GM21447 (cell line): ENCODE data around the gene NUMBL.
"Not testable (repeated sequence)": the region's sequence is repeated elsewhere in the genome, so short reads cannot be mapped to it uniquely, and the experiment has no call there.

Source experiments
- ATAC-seq: cut with Tn5 transposase; IDR thresholded peaks from one replicate; pipeline ENCODE4 v1.9.1; 2021; ENCODE audit not compliant: unreplicated experiment

The NUMBL gene

GRCh38 chr19:40667602-40668001, 22.8 kb downstream of the NUMBL start:
- no peak for ATAC-seq

GRCh38 chr19:40666803-40667438, 23.5 kb downstream of the NUMBL start:
- ATAC-seq = no peak

- no peak for ATAC-seq
These were observed 26.5 kb downstream of the NUMBL start for GRCh38 chr19:40663695-40664692.

GRCh38 chr19:40662925-40663694, 27.3 kb downstream of the NUMBL start:
- ATAC-seq = peak; percentile 73

- ATAC-seq = no peak
These were observed 28.8 kb downstream of the NUMBL start for GRCh38 chr19:40661616-40662015.

- ATAC-seq = no peak
These were observed 30.9 kb downstream of the NUMBL start for GRCh38 chr19:40659566-40659965.

- no peak for ATAC-seq
These were observed 31.3 kb downstream of the NUMBL start for GRCh38 chr19:40659116-40659515.

- no peak for ATAC-seq
These were observed 32.4 kb downstream of the NUMBL start for GRCh38 chr19:40658031-40658430.

- ATAC-seq = not testable (repeated sequence)
These were observed 34.8 kb downstream of the NUMBL start for GRCh38 chr19:40655684-40656083.

- not testable (repeated sequence) for ATAC-seq
These were observed 38.1 kb downstream of the NUMBL start for GRCh38 chr19:40652303-40652702.

- no peak for ATAC-seq
These were observed 39.6 kb downstream of the NUMBL start for GRCh38 chr19:40650749-40651305.

GRCh38 chr19:40649903-40650675, 40.4 kb downstream of the NUMBL start:
- not testable (repeated sequence) for ATAC-seq

GRCh38 chr19:40646743-40647254, 43.7 kb downstream of the NUMBL start:
- no peak for ATAC-seq

GRCh38 chr19:40642757-40643305, 47.6 kb downstream of the NUMBL start:
- ATAC-seq = no peak

- ATAC-seq = no peak
These were observed 48.3 kb downstream of the NUMBL start for GRCh38 chr19:40642051-40642706.

- no peak for ATAC-seq
These were observed 49.2 kb downstream of the NUMBL start for GRCh38 chr19:40641281-40641680.

- ATAC-seq = no peak
These were observed 49.7 kb downstream of the NUMBL start for GRCh38 chr19:40640744-40641143.

GRCh38 chr19:40639638-40639982, 50.8 kb downstream of the NUMBL start:
- ATAC-seq = no peak

- no peak for ATAC-seq
These were observed 52.1 kb downstream of the NUMBL start for GRCh38 chr19:40638327-40638726.
